ENCODE measurements around the gene HNRNPA2B1.

DNA sequence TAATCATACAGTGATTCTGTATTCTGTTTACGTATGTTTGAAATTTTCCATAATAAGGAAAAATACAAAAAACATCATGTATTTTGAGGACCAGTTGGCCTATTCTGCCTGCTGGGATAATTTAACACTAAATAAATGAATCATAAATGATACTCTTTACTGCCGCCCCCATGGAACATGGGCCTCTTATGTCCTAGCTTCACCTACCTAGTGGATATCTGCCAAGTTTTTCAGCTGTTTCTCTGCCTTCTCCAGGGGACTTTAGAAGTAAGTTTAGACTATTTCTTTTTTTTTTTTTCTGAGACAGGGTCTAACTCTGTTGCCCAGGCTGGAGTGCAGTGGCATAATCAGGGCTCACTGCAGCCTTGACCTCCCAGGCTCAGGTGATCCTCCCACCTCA lies 38.1 kb downstream of the HNRNPA2B1 start:
- TF ChIP-seq NFYB (CRISPR knock-in tag; conservative IDR thresholded peaks at IDR 0.05; ENCODE audit: low read depth) (no peak), CBFB (CRISPR knock-in tag; IDR thresholded peaks at IDR 0.05; ENCODE audit: low read depth) (no peak), JUN (CRISPR knock-in tag; IDR thresholded peaks at IDR 0.05) (no peak), CREB1 (CRISPR knock-in tag; IDR thresholded peaks at IDR 0.05) (no peak), RORB (CRISPR knock-in tag; IDR thresholded peaks at IDR 0.05) (no peak)
- TF ChIP-seq, protein P1, sequence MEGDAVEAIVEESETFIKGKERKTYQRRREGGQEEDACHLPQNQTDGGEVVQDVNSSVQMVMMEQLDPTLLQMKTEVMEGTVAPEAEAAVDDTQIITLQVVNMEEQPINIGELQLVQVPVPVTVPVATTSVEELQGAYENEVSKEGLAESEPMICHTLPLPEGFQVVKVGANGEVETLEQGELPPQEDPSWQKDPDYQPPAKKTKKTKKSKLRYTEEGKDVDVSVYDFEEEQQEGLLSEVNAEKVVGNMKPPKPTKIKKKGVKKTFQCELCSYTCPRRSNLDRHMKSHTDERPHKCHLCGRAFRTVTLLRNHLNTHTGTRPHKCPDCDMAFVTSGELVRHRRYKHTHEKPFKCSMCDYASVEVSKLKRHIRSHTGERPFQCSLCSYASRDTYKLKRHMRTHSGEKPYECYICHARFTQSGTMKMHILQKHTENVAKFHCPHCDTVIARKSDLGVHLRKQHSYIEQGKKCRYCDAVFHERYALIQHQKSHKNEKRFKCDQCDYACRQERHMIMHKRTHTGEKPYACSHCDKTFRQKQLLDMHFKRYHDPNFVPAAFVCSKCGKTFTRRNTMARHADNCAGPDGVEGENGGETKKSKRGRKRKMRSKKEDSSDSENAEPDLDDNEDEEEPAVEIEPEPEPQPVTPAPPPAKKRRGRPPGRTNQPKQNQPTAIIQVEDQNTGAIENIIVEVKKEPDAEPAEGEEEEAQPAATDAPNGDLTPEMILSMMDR (IDR thresholded peaks at IDR 0.05): no peak
- TF ChIP-seq, protein P2, sequence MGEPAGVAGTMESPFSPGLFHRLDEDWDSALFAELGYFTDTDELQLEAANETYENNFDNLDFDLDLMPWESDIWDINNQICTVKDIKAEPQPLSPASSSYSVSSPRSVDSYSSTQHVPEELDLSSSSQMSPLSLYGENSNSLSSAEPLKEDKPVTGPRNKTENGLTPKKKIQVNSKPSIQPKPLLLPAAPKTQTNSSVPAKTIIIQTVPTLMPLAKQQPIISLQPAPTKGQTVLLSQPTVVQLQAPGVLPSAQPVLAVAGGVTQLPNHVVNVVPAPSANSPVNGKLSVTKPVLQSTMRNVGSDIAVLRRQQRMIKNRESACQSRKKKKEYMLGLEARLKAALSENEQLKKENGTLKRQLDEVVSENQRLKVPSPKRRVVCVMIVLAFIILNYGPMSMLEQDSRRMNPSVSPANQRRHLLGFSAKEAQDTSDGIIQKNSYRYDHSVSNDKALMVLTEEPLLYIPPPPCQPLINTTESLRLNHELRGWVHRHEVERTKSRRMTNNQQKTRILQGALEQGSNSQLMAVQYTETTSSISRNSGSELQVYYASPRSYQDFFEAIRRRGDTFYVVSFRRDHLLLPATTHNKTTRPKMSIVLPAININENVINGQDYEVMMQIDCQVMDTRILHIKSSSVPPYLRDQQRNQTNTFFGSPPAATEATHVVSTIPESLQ (CRISPR knock-in tag; IDR thresholded peaks at IDR 0.05): no peak
